Type B pancreatic cell (in vitro differentiated cells): ENCODE data around the gene C9orf78. TPM values are rescaled to one million over a fixed set of nuclear protein-coding genes. Genes with fewer than 3 reads are reported as not detected.

Experiments
- DNase-seq: peaks from one replicate; pipeline ENCODE4 v3.0.0; 2021; ENCODE audit warnings: mixed read lengths; ENCODE audit not compliant: unreplicated experiment; ENCODE audit errors: extremely low spot score
- H3K27ac Mint-ChIP-seq: 2 replicates; pipeline ENCODE4 v1.8.0; 2021; ENCODE audit warnings: mild to moderate bottlenecking, mixed read lengths
- H3K27me3 Mint-ChIP-seq: 2 replicates; pipeline ENCODE4 v1.8.0; 2021; ENCODE audit warnings: mixed read lengths
- H3K36me3 Mint-ChIP-seq: 2 replicates; pipeline ENCODE4 v1.8.0; 2021; ENCODE audit warnings: mixed read lengths
- H3K4me1 Mint-ChIP-seq: one replicate; pipeline ENCODE4 v1.8.0; 2021; ENCODE audit warnings: mixed read lengths; ENCODE audit not compliant: unreplicated experiment
- H3K4me3 Mint-ChIP-seq: 2 replicates; pipeline ENCODE4 v1.8.0; 2021; ENCODE audit warnings: mild to moderate bottlenecking, mixed read lengths
- H3K9me3 Mint-ChIP-seq: 2 replicates; pipeline ENCODE4 v1.8.0; 2021; ENCODE audit warnings: mixed read lengths
- total RNA-seq: library from RNA; stranded (reverse); gene quantifications from 2 replicates; pipeline ENCODE4 v1.2.1, GENCODE V29; 2021; ENCODE audit warnings: low replicate concordance
- TF ChIP-seq, protein P1 (sequence below): fragments of 200-600 bp; sonication (generic); conservative IDR thresholded peaks from 2 replicates; pipeline ENCODE4 v1.5.0; 2021; ENCODE audit warnings: antibody characterized with exemption, mild to moderate bottlenecking

Gene C9orf78
- total RNA-seq, 1 donor from 2014 or later, result 35.4 TPM

DNA sequence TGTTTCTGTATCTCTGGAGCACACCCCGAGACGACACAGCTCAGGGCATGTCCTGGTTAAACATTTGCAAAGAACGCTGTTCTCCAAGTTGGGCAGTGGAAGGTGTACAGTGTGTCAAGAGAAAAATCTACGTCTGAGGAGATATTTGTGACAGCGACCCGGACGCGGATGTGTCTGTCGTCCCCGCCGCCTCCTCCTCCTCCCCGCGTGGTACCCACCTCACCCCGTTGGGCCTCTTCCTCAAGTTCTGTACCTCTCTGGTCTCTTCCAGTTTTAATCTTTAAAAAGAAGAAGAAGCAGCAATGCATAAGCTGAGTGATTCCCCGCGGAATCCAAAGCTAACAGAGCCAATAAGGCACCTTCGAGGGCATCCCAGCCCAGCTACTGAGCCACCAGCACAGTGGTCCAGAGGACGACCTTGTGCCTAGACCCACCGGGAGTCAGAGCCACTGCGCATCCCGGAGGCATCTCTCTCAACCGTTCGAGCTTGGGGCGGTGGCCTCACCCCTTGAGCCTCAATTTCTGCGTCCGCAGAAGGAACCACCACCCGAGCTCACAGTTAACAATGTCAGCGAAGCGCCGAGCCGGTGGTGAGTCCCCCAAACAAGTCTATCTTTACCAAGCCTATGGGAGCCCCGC is 467 bp downstream of the C9orf78 start:
- TF ChIP-seq, protein P1, sequence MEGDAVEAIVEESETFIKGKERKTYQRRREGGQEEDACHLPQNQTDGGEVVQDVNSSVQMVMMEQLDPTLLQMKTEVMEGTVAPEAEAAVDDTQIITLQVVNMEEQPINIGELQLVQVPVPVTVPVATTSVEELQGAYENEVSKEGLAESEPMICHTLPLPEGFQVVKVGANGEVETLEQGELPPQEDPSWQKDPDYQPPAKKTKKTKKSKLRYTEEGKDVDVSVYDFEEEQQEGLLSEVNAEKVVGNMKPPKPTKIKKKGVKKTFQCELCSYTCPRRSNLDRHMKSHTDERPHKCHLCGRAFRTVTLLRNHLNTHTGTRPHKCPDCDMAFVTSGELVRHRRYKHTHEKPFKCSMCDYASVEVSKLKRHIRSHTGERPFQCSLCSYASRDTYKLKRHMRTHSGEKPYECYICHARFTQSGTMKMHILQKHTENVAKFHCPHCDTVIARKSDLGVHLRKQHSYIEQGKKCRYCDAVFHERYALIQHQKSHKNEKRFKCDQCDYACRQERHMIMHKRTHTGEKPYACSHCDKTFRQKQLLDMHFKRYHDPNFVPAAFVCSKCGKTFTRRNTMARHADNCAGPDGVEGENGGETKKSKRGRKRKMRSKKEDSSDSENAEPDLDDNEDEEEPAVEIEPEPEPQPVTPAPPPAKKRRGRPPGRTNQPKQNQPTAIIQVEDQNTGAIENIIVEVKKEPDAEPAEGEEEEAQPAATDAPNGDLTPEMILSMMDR, result no peak
- Mint-ChIP-seq H3K4me1 (peaks cover 27% of the 10 kb centered on the region), H3K27me3 (no peaks in the 10 kb centered on the region), H3K4me3 (peak overlapping the region; percentile 99), H3K9me3 (no peaks in the 10 kb centered on the region), H3K27ac (peak overlapping the region; percentile 95), H3K36me3 (peaks cover 3% of the 10 kb centered on the region)
- no peak for DNase-seq

DNA sequence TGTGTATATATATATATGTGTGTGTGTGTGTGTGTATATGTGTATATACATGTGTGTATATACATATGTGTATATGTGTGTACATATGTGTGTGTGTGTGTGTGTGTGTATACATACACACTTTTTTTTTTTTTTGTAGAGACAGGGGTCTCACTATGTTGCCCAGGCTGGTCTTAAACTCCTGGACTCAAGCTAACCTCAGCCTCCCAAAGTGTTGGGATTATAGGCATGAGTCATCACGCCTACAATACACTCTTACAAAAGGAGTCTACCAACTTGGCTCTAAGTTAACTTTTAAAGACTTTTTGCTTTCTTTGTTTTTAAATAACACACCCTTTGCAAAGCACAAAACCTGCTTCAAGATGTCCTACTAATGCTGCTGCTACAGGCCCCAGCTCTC is 2.1 kb downstream of the C9orf78 start:
- Mint-ChIP-seq H3K4me3 (peak overlapping the region; percentile 99), H3K27ac (no peak overlapping the region), H3K27me3 (no peaks in the 10 kb centered on the region), H3K4me1 (peaks cover 16% of the 10 kb centered on the region), H3K9me3 (no peaks in the 10 kb centered on the region), H3K36me3 (peaks cover 3% of the 10 kb centered on the region)
- TF ChIP-seq, protein P1, result no peak
- no peak for DNase-seq

DNA sequence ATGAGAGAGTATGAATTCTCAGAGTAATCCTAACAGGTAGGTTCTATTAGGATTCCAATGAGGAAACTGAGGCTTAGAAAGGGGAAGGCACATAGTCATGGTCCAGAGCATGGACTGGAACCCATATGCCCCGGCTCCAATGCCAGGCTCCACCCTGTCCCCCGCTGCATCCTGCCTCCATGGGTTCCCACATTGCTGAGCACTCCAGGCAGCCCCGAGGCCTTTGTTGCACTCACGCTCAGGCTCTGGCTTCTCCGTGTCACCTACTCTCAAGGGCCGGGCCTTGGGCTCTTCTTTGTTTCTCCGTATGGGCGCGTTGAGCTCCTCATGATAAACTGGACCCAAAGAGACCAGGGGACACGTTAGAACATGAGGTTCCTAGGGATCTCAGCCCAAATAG is 6.1 kb downstream of the C9orf78 start:
- DNase-seq, result no peak
- TF ChIP-seq, protein P1, result no peak
- H3K4me1 Mint-ChIP-seq, result peaks cover 2% of the 10 kb centered on the region
- H3K27ac Mint-ChIP-seq, result no peak overlapping the region
- no peak overlapping the region for H3K4me3 Mint-ChIP-seq
- no peaks in the 10 kb centered on the region for H3K27me3 Mint-ChIP-seq
- H3K36me3 Mint-ChIP-seq, result peaks cover 3% of the 10 kb centered on the region
- H3K9me3 Mint-ChIP-seq, result no peaks in the 10 kb centered on the region

DNA sequence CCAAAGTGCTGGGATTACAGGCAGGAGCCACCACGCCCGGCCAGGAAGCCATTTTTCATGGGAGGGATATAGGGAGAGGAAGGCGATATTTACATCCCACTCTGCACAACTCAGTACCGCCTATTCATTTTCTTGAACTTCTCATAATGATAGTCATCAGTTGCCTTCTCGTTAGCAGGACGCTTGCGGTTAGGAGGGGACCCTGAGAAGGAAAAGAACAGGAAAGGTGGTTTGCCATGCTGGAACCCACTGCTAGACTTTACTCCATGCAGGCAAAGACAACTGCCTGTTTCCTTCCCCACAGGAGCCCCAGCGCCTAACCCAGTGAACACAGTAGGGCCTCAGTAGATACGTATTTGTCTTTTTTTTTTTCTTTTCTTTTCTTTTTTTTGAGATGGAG is 7.0 kb downstream of the C9orf78 start:
- H3K27ac Mint-ChIP-seq, result no peak overlapping the region
- peaks cover 3% of the 10 kb centered on the region for H3K36me3 Mint-ChIP-seq
- H3K9me3 Mint-ChIP-seq, result no peaks in the 10 kb centered on the region
- H3K4me3 Mint-ChIP-seq, result no peak overlapping the region
- H3K4me1 Mint-ChIP-seq, result peaks cover 1% of the 10 kb centered on the region
- no peak for DNase-seq
- no peaks in the 10 kb centered on the region for H3K27me3 Mint-ChIP-seq
- TF ChIP-seq, protein P1, result no peak

DNA sequence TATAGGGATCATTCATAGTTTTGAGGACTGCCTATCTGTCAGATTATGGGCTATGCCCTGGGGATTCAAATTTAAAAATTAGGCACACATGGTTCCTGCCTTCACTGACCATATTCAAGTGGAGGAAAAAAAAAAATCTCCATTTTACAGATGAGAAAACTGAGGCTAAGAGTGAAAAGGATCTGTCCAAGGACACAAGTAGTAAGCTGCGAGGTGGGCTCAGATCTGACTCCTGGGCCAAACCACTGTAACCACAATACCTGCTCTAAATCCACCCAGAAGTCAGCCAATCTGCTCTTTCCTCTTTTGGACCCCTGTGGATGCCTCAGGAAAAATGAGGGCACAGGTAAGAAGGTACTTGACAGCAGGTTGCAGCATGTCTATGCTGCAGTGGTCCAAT is 8.3 kb downstream of the C9orf78 start:
- peaks cover 10% of the 10 kb centered on the region for H3K4me1 Mint-ChIP-seq
- H3K27me3 Mint-ChIP-seq, result no peaks in the 10 kb centered on the region
- no peak overlapping the region for H3K4me3 Mint-ChIP-seq
- no peak for DNase-seq
- peaks cover 5% of the 10 kb centered on the region for H3K36me3 Mint-ChIP-seq
- no peak overlapping the region for H3K27ac Mint-ChIP-seq
- no peaks in the 10 kb centered on the region for H3K9me3 Mint-ChIP-seq
- TF ChIP-seq, protein P1, result no peak
